ENCODE data around the gene UNKL. TPM values are rescaled to one million over a fixed set of nuclear protein-coding genes. Genes with fewer than 3 reads are reported as not detected.

Gene UNKL
- total and polyA plus RNA-seq, 2 of the 8 experiments (the other 6 are each of a cell fraction or from before 2014, with no cell fraction given), result 25.1 to 31.8 TPM

DNA sequence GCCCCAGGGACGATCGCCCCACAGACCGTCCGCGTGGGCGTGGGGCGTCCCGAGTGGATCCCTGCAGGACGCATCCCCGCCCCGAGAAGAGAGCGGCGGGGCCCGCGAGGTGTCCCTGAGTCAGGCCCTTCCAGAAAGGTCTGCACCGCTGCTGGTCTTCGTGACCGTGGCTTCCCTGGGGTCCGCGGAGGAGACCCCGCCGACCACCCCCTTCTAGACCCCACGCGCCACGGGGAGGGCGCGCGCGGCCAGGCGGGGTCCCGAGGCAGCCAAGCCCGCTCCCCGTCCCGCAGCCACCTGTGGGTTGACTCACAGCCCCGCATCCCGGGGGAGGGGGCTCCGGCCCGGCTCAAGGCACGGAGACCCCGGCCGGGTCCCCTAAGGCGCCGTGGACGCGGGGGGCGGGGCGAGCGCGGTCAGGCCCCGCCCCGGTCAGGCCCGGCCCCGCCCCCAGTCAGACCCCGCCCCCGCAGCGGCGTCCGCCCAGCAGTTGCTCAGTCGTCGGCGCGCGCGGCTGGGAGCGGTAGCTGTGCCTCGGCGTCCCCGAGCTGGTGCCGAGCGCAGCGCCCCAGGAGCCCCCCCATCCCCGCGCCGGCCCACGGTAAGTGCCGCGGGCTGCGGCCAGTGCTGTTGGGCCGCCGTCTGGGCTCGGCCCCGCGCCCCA, 81.2 kb downstream of the UNKL start, which contains the start of gene BAIAP3 (continued):
- TF ChIP-seq ZNF274 (IDR thresholded peaks at IDR 0.05; ENCODE audit: borderline replicate concordance, extremely low read depth, low read length) (no peak), SAP30 (IDR thresholded peaks at IDR 0.05; ENCODE audit: insufficient read depth, insufficient replicate concordance, low read length) (no peak), GABPA (IDR thresholded peaks at IDR 0.05; ENCODE audit: borderline replicate concordance, insufficient read depth, low read length) (no peak), EZH2 (IDR thresholded peaks at IDR 0.05; ENCODE audit: low read depth, low read length, severe bottlenecking) (no peak), RXRA (IDR thresholded peaks at IDR 0.05; ENCODE audit: insufficient read depth, low read depth, low read length) (no peak), TAF7 (optimal IDR thresholded peaks at IDR 0.05; ENCODE audit: borderline replicate concordance, low read depth, low read length) (no peak), CEBPB (IDR thresholded peaks at IDR 0.05; ENCODE audit: low read depth, low read length) (no peak), ATF2 (IDR thresholded peaks at IDR 0.05; ENCODE audit: low read length) (no peak), BACH1 (IDR thresholded peaks at IDR 0.05; ENCODE audit: low read length) (peak; percentile 80)
